GF-D8 (cell line): ENCODE data around the gene GP1BB.

Experiments used
- DNase-seq: peaks from one replicate; lab custom pipeline; 2025; lab: John Stamatoyannopoulos, UW

Gene GP1BB

GRCh38 chr22:19742160-19743066 lies 19.1 kb downstream of the GP1BB start:
- no peak for DNase-seq

DNA sequence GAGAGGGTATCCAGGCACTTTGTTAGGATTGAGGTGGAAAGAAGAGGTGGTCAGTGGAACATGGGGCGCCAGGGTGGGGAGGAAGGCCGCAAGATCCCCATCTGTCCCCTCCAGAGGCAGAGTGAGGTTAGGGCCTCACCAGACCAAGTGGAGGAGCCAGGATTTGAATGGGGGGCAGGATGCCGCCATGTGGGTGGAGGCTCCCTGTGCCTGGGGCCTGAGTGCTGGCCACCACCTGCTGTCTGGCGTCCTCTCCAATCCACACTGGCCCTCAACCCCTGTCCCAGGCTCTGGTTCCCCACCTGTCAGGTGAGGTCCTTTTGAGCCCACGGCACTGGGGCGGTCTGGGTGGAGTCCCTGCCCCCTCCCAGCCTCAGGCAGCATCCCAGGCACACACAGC lies 19.7 kb downstream of the GP1BB start:
- DNase-seq = no peak

GRCh38 chr22:19743651-19744050 lies 20.3 kb downstream of the GP1BB start:
- no peak for DNase-seq

GRCh38 chr22:19744350-19745006 lies 21.1 kb downstream of the GP1BB start:
- no peak for DNase-seq

GRCh38 chr22:19745155-19746101 lies 22.1 kb downstream of the GP1BB start:
- no peak for DNase-seq

GRCh38 chr22:19746726-19747125 lies 23.4 kb downstream of the GP1BB start:
- DNase-seq = no peak

- no peak for DNase-seq
Measured at GRCh38 chr22:19747551-19747950, 24.2 kb downstream of the GP1BB start.

GRCh38 chr22:19748139-19748538 lies 24.8 kb downstream of the GP1BB start:
- no peak for DNase-seq

GRCh38 chr22:19748991-19749664 lies 25.8 kb downstream of the GP1BB start:
- no peak for DNase-seq

- no peak for DNase-seq
Measured at GRCh38 chr22:19749876-19750275, 26.5 kb downstream of the GP1BB start.

DNA sequence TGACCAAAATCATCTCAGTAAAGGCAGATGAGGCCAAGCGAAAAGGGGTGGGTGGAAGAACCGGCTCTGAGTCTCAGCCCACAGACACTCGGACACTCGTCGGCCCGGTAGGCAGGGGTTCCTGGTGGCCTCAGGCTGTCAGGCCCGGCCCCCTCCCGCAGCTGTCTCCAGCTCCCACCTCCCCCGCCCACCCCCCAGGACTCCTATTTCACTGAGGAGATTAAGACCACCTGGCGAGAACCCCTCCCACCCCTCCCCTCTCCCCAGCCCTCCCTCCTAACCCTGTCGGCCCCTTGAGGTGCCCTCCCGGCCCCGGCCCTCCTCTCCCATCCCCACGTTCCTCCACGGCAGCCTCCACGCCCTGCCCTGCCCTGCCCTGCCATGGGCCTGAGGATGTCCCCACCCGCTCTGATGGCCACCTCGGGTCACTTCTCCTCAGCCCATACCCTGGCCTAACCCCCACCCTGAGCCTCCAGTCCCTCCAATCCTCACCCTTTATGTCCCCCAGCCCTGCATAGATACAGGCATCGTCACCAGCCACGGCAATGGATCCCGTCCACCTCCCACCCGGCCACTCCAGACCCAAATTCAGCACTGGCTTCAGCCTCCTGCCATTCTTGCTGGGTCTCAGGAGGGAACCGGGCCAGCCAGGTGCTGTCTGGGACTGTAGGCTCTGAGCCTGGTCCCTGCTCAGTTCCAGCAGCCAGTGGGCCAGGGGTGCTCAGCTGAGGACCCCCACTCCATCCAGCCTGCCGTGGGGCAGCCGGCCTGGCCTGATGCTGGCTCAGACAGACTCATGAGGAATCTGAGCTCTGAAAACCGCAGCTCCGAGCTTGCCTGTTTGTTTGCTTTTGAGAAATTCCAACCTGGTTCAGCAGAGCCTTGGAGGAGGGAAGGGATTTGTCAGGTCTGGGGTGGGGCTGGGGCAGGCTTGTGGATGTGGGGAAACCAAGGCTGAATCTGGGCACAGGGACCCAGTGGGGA lies 27.5 kb downstream of the GP1BB start:
- no peak for DNase-seq

DNA sequence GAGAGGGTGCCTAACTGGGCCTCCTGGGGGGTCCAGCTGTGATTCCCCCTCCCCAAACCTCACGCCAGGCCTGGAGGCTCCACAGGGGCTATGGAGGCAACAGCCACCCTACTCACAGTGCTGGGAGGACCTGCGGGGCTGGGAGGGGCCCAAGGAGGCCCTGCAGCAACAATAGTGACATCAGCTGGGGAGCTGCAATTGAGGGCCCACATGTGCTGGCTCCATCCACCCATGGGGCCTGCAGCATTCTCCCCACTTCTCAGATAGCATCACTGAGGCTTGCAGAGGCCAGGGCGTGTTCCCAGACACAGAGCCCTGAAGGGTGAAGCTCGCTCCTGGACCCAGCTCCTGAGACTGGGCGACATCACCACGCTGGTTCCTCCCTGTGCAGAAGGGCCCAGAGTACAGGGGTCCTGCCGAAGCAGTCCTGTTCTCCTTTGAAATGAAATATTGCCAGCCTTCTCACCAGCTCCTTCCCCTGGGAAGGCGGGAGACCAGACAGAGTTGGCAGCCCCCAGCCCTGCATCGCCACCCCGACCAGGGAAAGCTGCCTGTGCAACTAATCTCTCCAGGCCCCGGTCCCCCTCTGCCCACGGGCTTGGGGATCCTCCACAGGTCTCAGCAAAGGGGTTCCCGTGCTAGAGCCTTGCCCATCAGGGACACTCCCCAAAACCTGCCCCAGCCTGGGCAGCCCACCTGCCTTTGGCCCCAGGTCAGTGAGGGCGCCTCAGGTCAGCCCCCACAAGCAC lies 28.3 kb downstream of the GP1BB start:
- DNase-seq = no peak

GRCh38 chr22:19753090-19753842 lies 29.9 kb downstream of the GP1BB start:
- DNase-seq = no peak

DNA sequence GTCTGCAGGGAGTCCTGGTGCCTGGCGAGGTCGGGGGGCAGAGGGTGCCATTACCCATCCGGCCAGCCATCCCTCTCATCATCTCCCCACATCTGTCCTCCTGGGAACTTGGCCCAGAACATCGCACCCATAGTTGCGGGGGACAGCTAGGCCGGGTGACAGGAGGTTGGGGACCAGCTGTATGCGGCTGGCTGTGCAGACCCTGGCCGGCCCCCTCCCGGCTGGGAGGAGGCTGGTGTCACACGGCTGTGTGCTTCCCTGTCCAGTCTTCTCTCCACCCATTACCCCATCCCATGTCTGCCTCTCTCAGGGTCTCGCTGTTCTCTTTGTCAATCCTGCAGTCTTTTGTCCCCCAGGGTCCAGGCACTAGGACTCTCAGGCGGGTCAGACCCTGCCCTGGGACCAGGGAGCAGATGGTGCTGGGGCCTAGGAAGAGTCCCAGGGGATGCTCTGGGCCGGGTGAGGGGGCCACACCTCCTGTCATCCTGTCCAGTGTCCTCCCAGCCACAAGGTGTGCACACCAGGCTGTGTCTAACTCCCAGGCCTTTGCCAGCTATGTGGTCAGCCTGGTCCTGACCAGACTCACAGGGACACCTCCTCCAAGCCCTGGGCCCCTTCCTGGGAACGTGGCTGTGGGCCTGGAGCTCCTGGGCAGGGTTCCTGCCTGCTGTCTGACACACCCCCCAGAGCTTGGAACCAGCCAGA lies 30.8 kb downstream of the GP1BB start:
- DNase-seq = no peak

GRCh38 chr22:19754701-19755144 lies 31.4 kb downstream of the GP1BB start:
- DNase-seq = no peak

- DNase-seq = no peak
Measured at GRCh38 chr22:19755145-19755710, 31.9 kb downstream of the GP1BB start.

- DNase-seq = no peak
Measured at GRCh38 chr22:19755722-19756287, 32.5 kb downstream of the GP1BB start.
